GM12801 (cell line): Measurements from ENCODE around the gene EEIG2.

Experiments
- CTCF ChIP-seq: IDR thresholded peaks from one replicate; pipeline ENCODE4 v1.5.1; 2011; ENCODE audit warnings: control low read depth; ENCODE audit not compliant: insufficient read length; ENCODE audit errors: extremely low read depth

Gene EEIG2

DNA sequence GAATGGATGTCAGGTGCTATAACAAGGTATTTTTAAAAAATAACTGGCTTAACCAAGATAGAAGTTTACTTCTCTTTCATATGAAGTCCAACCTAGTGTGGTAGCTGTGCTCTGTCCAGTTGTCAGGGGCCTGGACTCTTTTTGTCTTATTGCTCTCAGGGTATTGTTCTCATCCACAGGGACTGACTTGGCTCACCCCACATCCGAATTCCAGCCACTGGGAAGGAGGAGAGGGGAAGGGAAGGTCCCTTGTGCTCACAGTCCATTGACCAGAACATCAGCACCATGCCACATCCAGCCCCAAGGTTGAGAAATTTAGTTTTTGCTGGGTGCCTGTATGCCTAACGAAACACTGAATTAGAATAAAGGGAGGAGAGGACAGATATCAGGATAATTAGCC, 8.7 kb downstream of the EEIG2 start:
- TF ChIP-seq CTCF, result no peak

DNA sequence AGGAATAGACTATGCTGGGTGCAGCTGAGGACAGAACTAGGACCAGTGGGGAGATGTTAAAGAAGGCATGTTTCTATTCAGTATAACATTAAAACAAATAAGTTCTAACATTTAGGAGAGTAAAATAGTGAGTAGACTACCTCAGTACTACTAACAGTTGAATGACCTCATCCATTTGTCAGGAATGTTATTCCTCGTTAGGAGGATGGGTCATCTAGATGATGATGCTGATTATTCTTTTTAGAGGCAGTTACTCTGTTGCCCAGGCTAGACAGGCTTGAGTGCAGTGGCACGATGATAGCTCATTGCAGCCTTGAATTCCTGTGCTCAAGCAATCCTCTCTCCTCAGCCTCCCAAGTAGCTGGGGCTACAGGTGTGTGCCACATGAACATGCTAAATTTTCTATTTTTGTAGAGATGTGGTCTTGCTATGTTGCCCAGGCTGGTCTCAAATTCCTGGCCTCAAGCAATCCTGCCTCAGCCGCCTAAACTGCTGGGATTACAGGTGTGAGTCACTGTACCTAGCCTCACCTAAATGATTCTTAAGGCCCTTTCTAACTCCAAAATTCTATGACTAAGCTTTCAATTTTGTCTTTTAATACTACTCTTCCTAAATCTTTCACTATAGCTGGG, 9.3 kb downstream of the EEIG2 start:
- no peak for TF ChIP-seq CTCF

- TF ChIP-seq CTCF, result no peak
Observed at GRCh38 chr1:108570128-108570527, 10.2 kb downstream of the EEIG2 start.

DNA sequence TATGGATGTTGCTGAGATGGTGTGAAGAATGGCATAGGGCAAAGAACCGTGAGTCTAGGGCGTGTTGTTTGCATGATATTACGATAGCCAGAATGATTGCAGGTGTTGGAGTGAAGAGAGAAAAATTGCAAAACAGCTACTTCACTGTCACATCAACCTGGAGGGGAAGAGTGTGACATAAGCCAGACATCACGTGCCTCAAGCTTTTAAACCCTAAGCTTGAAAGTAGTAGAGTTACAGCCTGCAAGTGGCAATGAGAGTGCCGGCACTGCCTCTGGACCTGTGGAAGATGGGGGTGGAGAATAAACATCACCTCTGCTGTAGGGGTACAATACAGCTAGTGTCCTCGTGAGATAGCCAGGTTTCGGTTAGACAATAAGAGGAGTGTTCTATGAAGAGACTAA, 11.1 kb downstream of the EEIG2 start:
- no peak for TF ChIP-seq CTCF

- no peak for TF ChIP-seq CTCF
Observed at GRCh38 chr1:108572182-108572581, 12.3 kb downstream of the EEIG2 start.

DNA sequence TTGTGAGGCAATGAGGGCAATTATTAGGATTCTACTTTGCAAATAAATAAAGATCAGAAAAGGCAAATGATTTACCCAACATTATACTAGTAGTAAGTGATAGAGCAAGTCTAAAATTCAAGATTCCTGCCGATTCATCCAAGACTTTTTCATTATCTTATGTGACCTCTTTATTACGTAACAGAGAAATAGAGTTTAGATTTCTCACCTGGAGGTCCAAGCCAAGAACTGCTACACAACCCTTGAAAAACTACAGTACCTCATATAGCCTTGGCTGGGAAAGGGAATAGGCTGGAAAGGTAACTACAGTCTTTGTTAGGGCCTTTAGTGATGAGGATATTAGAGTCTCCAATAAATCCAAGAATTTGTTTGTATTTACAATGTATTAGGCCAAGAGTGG, 13.3 kb downstream of the EEIG2 start:
- TF ChIP-seq CTCF, result no peak

GRCh38 chr1:108574008-108574407, 14.1 kb downstream of the EEIG2 start:
- no peak for TF ChIP-seq CTCF
